Ectodermal cell (in vitro differentiated cells): ENCODE data around the gene XRCC5.

Experiments used
- H3K27ac ChIP-seq: 2 replicates; pipeline ENCODE4 v1.7.0; 2013; ENCODE audit warnings: mild to moderate bottlenecking, low read depth, low read length; ENCODE audit not compliant: insufficient read depth, poor library complexity, severe bottlenecking
- H3K27me3 ChIP-seq: 2 replicates; pipeline ENCODE4 v1.7.0; 2013; ENCODE audit warnings: mild to moderate bottlenecking, low read length; ENCODE audit not compliant: insufficient read depth, control insufficient read depth, poor library complexity, severe bottlenecking
- H3K36me3 ChIP-seq: one replicate; pipeline ENCODE4 v1.7.0; 2013; ENCODE audit warnings: low read length; ENCODE audit not compliant: control insufficient read depth, insufficient read depth
- H3K4me1 ChIP-seq: one replicate; pipeline ENCODE4 v1.7.0; 2013; ENCODE audit warnings: low read length; ENCODE audit not compliant: control insufficient read depth, insufficient read depth
- H3K4me3 ChIP-seq: 2 replicates; pipeline ENCODE4 v1.7.0; 2013; ENCODE audit warnings: low read depth, low read length, control low read depth; ENCODE audit not compliant: insufficient read depth
- H3K9me3 ChIP-seq: 2 replicates; pipeline ENCODE4 v1.7.0; 2013; ENCODE audit warnings: mild to moderate bottlenecking, low read length, moderate library complexity; ENCODE audit not compliant: control insufficient read depth
- WGBS, 2 experiments: methylation state at CpG; one replicate each; pipeline ENCODE4 v1.1.7; 2013; ENCODE audit warnings: missing lambda C conversion rate in 2 of 2; 5-methylcytosine and 5-hydroxymethylcytosine counted together

The XRCC5 gene

DNA sequence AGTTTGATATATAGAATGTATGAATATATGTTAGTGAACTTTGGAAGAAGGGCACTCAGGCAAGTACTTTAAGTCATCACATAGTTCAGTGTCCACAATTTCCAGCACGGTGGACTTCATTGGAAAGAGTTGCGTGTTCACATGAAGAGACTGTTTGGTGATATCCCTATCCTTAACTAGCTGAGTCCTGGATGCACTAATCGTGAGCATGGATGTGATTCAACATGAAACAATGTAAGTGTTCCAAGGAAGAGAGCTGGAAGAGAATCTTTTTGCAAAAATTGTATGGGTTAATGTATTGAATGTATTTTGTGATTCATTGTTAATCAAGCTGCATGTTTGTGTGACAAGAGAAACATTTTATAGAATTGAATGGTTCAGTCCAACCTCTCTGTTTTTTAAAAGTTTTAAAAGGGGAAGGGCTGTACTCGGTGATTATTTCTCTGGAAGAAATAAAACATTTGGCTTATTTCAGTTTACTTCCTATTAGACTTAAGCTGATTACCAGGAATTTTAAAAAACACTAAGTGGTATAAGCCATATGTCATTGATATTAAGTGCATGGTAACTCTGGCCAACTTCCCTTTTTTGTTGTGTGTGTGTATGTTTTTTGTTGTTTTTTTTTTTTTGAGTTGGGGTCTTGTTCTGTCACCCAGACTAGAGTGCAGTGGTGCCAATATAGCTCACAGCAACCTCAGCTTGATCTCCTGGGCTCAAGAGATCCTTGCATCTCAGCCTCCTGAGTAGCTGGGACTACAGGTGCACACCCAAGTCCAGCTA, 8.6 kb downstream of the XRCC5 start:
- no peak overlapping the region for H3K4me3 ChIP-seq
- peak overlapping the region; percentile 21 for H3K27ac ChIP-seq
- H3K27me3 ChIP-seq = no peaks in the 10 kb centered on the region
- H3K4me1 ChIP-seq = peaks cover 33% of the 10 kb centered on the region
- peaks cover 64% of the 10 kb centered on the region for H3K36me3 ChIP-seq
- WGBS, 2 experiments = 97% methylated on average over 3 to 4 of the region's 4 CpGs
- no peaks in the 10 kb centered on the region for H3K9me3 ChIP-seq

DNA sequence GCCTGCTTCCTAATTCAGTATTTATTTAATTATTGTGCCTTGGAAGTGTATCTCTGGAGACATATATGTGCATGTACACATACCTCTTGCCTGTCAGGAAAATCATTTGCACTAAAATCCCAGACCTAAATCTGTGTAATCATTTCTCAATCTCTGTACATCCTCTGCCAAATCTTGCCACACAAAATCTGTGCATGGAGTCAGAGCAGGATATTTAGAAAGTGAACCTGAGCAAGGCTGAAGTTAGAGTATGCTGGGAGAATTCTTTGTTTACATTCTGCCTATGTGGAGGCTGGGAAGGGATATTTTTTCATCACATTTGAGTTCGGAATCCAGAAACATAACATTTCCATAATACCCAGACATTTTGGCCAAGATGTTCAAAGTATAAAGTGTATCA, 9.3 kb downstream of the XRCC5 start:
- Histone ChIP-seq H3K4me3 (no peak overlapping the region), H3K36me3 (peaks cover 65% of the 10 kb centered on the region), H3K4me1 (peaks cover 27% of the 10 kb centered on the region), H3K27me3 (no peaks in the 10 kb centered on the region), H3K9me3 (no peaks in the 10 kb centered on the region), H3K27ac (no peak overlapping the region)
- WGBS, 2 experiments = no CpG with 5 or more reads among the region's 1 CpG

DNA sequence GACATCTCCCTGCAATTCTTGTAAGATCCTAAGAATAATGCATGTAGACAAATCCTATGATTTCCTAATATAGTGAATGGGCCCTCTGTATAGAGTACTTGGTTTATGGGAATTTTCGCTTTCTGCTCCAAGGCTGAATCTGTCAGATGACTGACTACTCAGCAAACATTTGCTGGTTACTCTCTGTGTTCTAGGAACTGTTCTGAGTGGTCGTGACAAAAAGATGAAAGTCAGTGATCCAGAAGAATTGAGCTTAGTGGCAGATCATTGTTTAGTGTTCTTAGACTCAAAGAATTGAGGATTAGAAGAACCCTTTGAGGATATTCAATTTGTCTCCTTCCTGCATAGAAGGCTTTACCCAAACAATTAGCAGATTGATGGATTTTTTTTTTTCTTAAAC, 10.0 kb downstream of the XRCC5 start:
- H3K36me3 ChIP-seq = peaks cover 66% of the 10 kb centered on the region
- peaks cover 27% of the 10 kb centered on the region for H3K4me1 ChIP-seq
- 67% methylated on average over 2 of the region's 2 CpGs for WGBS, 2 experiments
- no peak overlapping the region for H3K4me3 ChIP-seq
- no peaks in the 10 kb centered on the region for H3K27me3 ChIP-seq
- H3K27ac ChIP-seq = no peak overlapping the region
- H3K9me3 ChIP-seq = no peaks in the 10 kb centered on the region

DNA sequence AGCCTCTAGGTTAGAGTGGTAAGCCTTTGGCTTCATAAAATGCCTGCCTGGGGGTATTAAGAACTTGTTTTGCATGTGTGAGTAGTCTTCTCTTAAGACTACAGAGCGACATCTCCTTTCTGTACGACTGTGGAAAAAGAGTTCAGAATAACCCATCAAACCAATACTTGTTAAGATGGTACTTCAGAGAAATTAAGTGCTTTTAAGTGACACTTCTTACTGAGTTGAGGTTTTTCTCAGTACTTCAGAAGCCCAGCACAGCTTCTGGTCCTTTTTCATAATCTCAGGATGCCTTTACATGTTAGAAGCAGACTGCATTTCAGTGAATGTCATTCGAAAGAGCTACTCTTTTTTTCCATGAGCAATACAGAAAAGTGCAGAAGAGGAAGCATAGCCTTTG, 10.8 kb downstream of the XRCC5 start:
- no peak overlapping the region for H3K4me3 ChIP-seq
- no peak overlapping the region for H3K27ac ChIP-seq
- peaks cover 66% of the 10 kb centered on the region for H3K36me3 ChIP-seq
- no peaks in the 10 kb centered on the region for H3K9me3 ChIP-seq
- peaks cover 27% of the 10 kb centered on the region for H3K4me1 ChIP-seq
- 88 to 94% methylated on average over 2 to 3 of the region's 3 CpGs for WGBS, 2 experiments
- H3K27me3 ChIP-seq = no peaks in the 10 kb centered on the region

- Histone ChIP-seq H3K27me3 (no peaks in the 10 kb centered on the region), H3K36me3 (peaks cover 76% of the 10 kb centered on the region)
Measured at GRCh38 chr2:216121255-216121654, 12.1 kb downstream of the XRCC5 start.

GRCh38 chr2:216126943-216127342, 17.8 kb downstream of the XRCC5 start:
- Histone ChIP-seq H3K27me3 (no peaks in the 10 kb centered on the region), H3K27ac (no peak overlapping the region), H3K36me3 (peaks cover 55% of the 10 kb centered on the region), H3K4me3 (no peak overlapping the region), H3K4me1 (no peaks in the 10 kb centered on the region), H3K9me3 (no peaks in the 10 kb centered on the region)
- WGBS, 2 experiments = 98 to 99% methylated on average over 4 to 5 of the region's 5 CpGs

More at GRCh38 chr2:216121255-216121654, 12.1 kb downstream of the XRCC5 start:
- no peak overlapping the region for H3K4me3 ChIP-seq
- no peaks in the 10 kb centered on the region for H3K9me3 ChIP-seq
- H3K27ac ChIP-seq = no peak overlapping the region
- peaks cover 19% of the 10 kb centered on the region for H3K4me1 ChIP-seq
- WGBS, 2 experiments = 95 to 97% methylated on average over 2 to 3 of the region's 3 CpGs

DNA sequence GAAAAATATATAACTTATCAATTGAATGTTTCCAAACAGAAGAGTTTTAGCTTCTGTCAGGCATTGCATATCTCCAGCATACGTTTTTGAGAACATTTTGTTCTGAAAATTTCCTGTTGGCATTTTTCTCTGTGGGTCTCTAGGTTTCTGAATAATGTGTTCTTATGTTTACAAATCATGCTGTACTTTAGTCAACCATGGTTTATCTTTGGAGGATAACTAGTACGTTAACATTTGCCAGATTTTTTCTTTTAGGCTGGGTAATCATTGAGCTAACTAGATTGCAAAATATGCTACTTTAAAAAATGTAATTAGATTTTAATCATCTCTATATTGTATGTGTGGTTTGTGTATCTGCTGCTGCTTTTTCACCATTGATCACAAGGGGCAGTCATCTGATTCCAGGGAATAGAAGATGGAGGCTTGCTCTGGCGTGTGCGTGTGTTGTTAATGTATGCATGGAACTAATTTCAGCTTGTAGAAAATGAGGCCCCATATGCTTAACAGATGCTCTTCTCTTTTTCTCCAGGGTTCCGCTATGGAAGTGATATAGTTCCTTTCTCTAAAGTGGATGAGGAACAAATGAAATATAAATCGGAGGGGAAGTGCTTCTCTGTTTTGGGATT, 21.3 kb downstream of the XRCC5 start:
- 97 to 98% methylated on average over 5 to 6 of the region's 6 CpGs for WGBS, 2 experiments
- Histone ChIP-seq H3K4me1 (no peaks in the 10 kb centered on the region), H3K9me3 (no peaks in the 10 kb centered on the region), H3K27ac (no peak overlapping the region), H3K4me3 (no peak overlapping the region), H3K27me3 (no peaks in the 10 kb centered on the region), H3K36me3 (peaks cover 68% of the 10 kb centered on the region)

DNA sequence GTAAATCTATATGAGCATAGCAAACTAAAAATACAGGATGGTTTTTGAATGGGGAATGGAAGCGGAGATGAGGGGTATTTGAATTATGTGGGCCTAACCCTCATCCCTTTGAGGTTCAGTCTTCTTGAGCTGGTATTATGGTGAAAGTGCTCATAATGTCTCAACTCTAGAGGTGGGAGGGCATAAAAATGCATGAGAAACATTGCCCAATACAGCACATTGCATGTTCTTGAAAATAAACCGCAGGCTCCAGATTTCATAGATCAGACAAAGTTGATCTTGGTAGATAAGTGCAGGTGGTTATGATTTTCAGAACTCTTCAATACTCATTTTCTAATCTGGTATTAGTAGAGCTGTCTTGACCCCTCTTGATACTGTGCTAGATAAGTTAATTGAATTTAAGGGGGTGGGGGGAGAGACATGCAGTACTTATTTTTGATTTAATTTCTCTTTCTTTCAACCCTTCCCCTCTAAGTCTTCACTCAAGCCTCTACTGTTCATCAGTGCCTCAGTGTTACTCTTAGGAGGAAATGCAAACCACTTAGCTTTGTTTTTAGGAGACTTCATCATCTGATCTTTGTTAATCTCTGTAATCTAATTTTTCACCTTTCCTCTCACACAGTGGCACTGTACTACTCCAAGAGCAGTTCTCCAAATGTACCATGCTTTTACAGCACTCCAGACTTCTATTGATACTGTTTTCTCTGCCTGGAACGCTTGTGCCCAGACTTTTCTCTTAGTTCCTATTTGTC, 22.2 kb downstream of the XRCC5 start:
- WGBS, 2 experiments = 96 to 97% methylated on average over 3 of the region's 3 CpGs
- H3K27me3 ChIP-seq = no peaks in the 10 kb centered on the region
- no peaks in the 10 kb centered on the region for H3K4me1 ChIP-seq
- H3K4me3 ChIP-seq = no peak overlapping the region
- no peak overlapping the region for H3K27ac ChIP-seq
- H3K9me3 ChIP-seq = no peaks in the 10 kb centered on the region
- H3K36me3 ChIP-seq = peaks cover 65% of the 10 kb centered on the region

GRCh38 chr2:216132585-216132984, 23.4 kb downstream of the XRCC5 start:
- Histone ChIP-seq H3K4me1 (no peaks in the 10 kb centered on the region), H3K27me3 (no peaks in the 10 kb centered on the region), H3K9me3 (no peaks in the 10 kb centered on the region), H3K36me3 (peaks cover 71% of the 10 kb centered on the region), H3K27ac (no peak overlapping the region), H3K4me3 (no peak overlapping the region)

- H3K4me3 ChIP-seq = no peak overlapping the region
- no peaks in the 10 kb centered on the region for H3K9me3 ChIP-seq
- no peaks in the 10 kb centered on the region for H3K4me1 ChIP-seq
- 97 to 98% methylated on average over 2 of the region's 2 CpGs for WGBS, 2 experiments
- H3K36me3 ChIP-seq = peaks cover 75% of the 10 kb centered on the region
- no peaks in the 10 kb centered on the region for H3K27me3 ChIP-seq
- no peak overlapping the region for H3K27ac ChIP-seq
Measured at GRCh38 chr2:216133397-216133796, 24.2 kb downstream of the XRCC5 start.
